A549 (cell line): ENCODE results near the gene SCNN1B. TPM values are rescaled to one million over a fixed set of nuclear protein-coding genes. Genes with fewer than 3 reads are reported as not detected.

Source experiments
- ATAC-seq, 2 experiments: fragments of 200-7000 bp in 1 of 2; fragments of >200 bp in 1 of 2; cut with Nextera tagmentation in 1 of 2; cut with Tn5 transposase in 1 of 2; 3 replicates each; pipeline versions ENCODE4 v1.8.0 to v1.9.1; 2018 to 2020; ENCODE audit warnings: mild to moderate bottlenecking in 1 of 2, moderate library complexity in 1 of 2
- CTCF ChIA-PET: fragments of 300-600 bp; sonication (Branson Sonifier 250); formaldehyde crosslinking; extraction: SDS; loops from one replicate; lab custom pipeline; 2021; ENCODE audit warnings: antibody characterized with exemption, inconsistent platforms; lab: Yijun Ruan, JAX
- POLR2A ChIA-PET: fragments of 350-600 bp; formaldehyde crosslinking; extraction: SDS; loops from one replicate; lab custom pipeline; 2021; ENCODE audit warnings: antibody characterized with exemption, inconsistent platforms; lab: Yijun Ruan, JAX
- DNase-seq, 2 experiments: peaks; one replicate each; pipeline versions ENCODE4 v3.0.0 to v3.0.0-alpha.2; 2011 to 2016; ENCODE audit warnings: low read depth in 1 of 2, low spot score in 1 of 2
- FAIRE-seq: peaks from 2 replicates; lab custom pipeline; 2011; peaks lifted over from hg19 to GRCh38; lab: Jason Lieb, UNC
- H3K27ac ChIP-seq, 2 experiments: fragments of >200 bp; sonication (Bioruptor Twin); formaldehyde crosslinking; 3 replicates each; pipeline ENCODE4 v1.5.1; 2016 to 2017
- H3K4me1 ChIP-seq: fragments of >200 bp; sonication (Bioruptor Twin); formaldehyde crosslinking; 3 replicates; pipeline ENCODE4 v1.6.1; 2016
- H3K4me2 ChIP-seq: fragments of >200 bp; sonication (Bioruptor Twin); formaldehyde crosslinking; 3 replicates; pipeline ENCODE4 v1.6.1; 2016
- H3K4me3 ChIP-seq: fragments of >200 bp; sonication (Bioruptor Twin); formaldehyde crosslinking; 3 replicates; pipeline ENCODE4 v1.5.1; 2016
- H3K9me3 ChIP-seq: fragments of >200 bp; sonication (Bioruptor Twin); formaldehyde crosslinking; 3 replicates; pipeline ENCODE4 v1.6.1; 2016
- BCL3 ChIP-seq: fragments of >200 bp; sonication (Bioruptor Twin); formaldehyde crosslinking; IDR thresholded peaks from 3 replicates; pipeline ENCODE4 v1.6.1; 2016
- CHD4 ChIP-seq: fragments of 200-600 bp; sonication (generic); IDR thresholded peaks from 2 replicates; pipeline ENCODE4 v1.6.1; 2016; ENCODE audit warnings: antibody characterized with exemption, mild to moderate bottlenecking, borderline replicate concordance
- EHF ChIP-seq: fragments of 250-450 bp; sonication (Bioruptor Pico); IDR thresholded peaks from 2 replicates; pipeline ENCODE4 v1.5.0; 2020; ENCODE audit warnings: mild to moderate bottlenecking
- EP300 ChIP-seq, 2 experiments: fragments of >200 bp; sonication (Bioruptor Twin); formaldehyde crosslinking; IDR thresholded peaks; 2 replicates in 1 of 2; 3 replicates in 1 of 2; pipeline ENCODE4 v1.6.1; 2016 to 2017
- FOSB ChIP-seq: fragments of 250-450 bp; sonication (Bioruptor Pico); IDR thresholded peaks from 2 replicates; pipeline ENCODE4 v1.5.0; 2020; ENCODE audit warnings: mild to moderate bottlenecking, moderate library complexity
- FOSL2 ChIP-seq, 2 experiments: fragments of 450-650 bp in 1 of 2; fragments of >200 bp in 1 of 2; sonication (Bioruptor Twin) in 1 of 2; formaldehyde crosslinking; IDR thresholded peaks; 2 replicates each; pipeline versions ENCODE4 v1.5.0 to v1.6.1; 2016 to 2020; ENCODE audit warnings: mild to moderate bottlenecking in 1 of 2, moderate library complexity in 1 of 2
- FOXS1 ChIP-seq: fragments of 250-450 bp; sonication (Bioruptor Pico); IDR thresholded peaks from 2 replicates; pipeline ENCODE4 v1.5.0; 2020; ENCODE audit warnings: mild to moderate bottlenecking, moderate library complexity
- GATA3 ChIP-seq: IDR thresholded peaks from 2 replicates; pipeline ENCODE4 v1.6.1; 2012; ENCODE audit warnings: borderline replicate concordance
- HEYL ChIP-seq: fragments of 250-450 bp; sonication (Bioruptor Pico); IDR thresholded peaks from 2 replicates; pipeline ENCODE4 v1.8.0; 2021; ENCODE audit warnings: mild to moderate bottlenecking, moderate library complexity
- HOXB5 ChIP-seq: fragments of 250-450 bp; sonication (Bioruptor Pico); IDR thresholded peaks from 2 replicates; pipeline ENCODE4 v1.5.0; 2020; ENCODE audit warnings: mild to moderate bottlenecking, moderate library complexity
- KDM1A ChIP-seq: fragments of 200-600 bp; sonication (generic); IDR thresholded peaks from 2 replicates; pipeline ENCODE4 v1.6.1; 2016; ENCODE audit warnings: low read depth, mild to moderate bottlenecking
- KDM5A ChIP-seq: fragments of 200-600 bp; sonication (generic); IDR thresholded peaks from 2 replicates; pipeline ENCODE4 v1.6.1; 2016; ENCODE audit warnings: antibody characterized with exemption, mild to moderate bottlenecking
- MAFK ChIP-seq: fragments of 450-650 bp; IDR thresholded peaks from 2 replicates; pipeline ENCODE4 v1.6.1; 2014; ENCODE audit not compliant: partially characterized antibody
- MAX ChIP-seq: IDR thresholded peaks from 2 replicates; pipeline ENCODE4 v1.6.1; 2012
- MAZ ChIP-seq: fragments of 150-350 bp; IDR thresholded peaks from 2 replicates; pipeline ENCODE4 v1.6.1; 2014; ENCODE audit warnings: antibody characterized with exemption, low read depth, low read length, borderline replicate concordance
- PBX3 ChIP-seq: IDR thresholded peaks from 2 replicates; pipeline ENCODE4 v1.6.1; 2012
- POLR2AphosphoS2 ChIP-seq: conservative IDR thresholded peaks from 2 replicates; pipeline ENCODE4 v1.6.1; 2012; ENCODE audit warnings: low read length, improper control_type of control experiment, inconsistent platforms
- RAD21 ChIP-seq, 2 experiments: fragments of >200 bp in 1 of 2; sonication (Bioruptor Twin) in 1 of 2; formaldehyde crosslinking in 1 of 2; IDR thresholded peaks in 1 of 2; conservative IDR thresholded peaks in 1 of 2; 2 replicates in 1 of 2; 3 replicates in 1 of 2; pipeline ENCODE4 v1.6.1; 2012 to 2018; ENCODE audit warnings: inconsistent platforms in 1 of 2
- RFX5 ChIP-seq: fragments of 450-650 bp; IDR thresholded peaks from 2 replicates; pipeline ENCODE4 v1.7.1; 2014; ENCODE audit warnings: antibody characterized with exemption, mild to moderate bottlenecking, moderate library complexity
- SMC3 ChIP-seq: fragments of >200 bp; sonication (Bioruptor Twin); formaldehyde crosslinking; IDR thresholded peaks from 3 replicates; pipeline ENCODE4 v1.6.1; 2018; ENCODE audit warnings: inconsistent platforms
- TP53 ChIP-seq: fragments of 250-450 bp; sonication (Bioruptor Pico); IDR thresholded peaks from 2 replicates; pipeline ENCODE4 v1.5.0; 2021; ENCODE audit warnings: mild to moderate bottlenecking, moderate library complexity
- USF2 ChIP-seq: fragments of 450-650 bp; IDR thresholded peaks from 2 replicates; pipeline ENCODE4 v1.6.1; 2014; ENCODE audit warnings: antibody characterized with exemption
- WGBS: methylation state at CpG from one replicate; pipeline ENCODE4 v1.1.6; 2017; ENCODE audit errors: missing lambda C conversion rate; 5-methylcytosine and 5-hydroxymethylcytosine counted together
- polyA plus RNA-seq, 4 experiments: library from polyadenylated mRNA; depleted of rRNA in 3 of 4; stranded (reverse); fragments of >200 nt; fragmentation: RNase III in 1 of 4; extraction: RNeasy Plus Mini Kit Qiagen cat#74134 plus additional on column Dnase treatment in 1 of 4; gene quantifications; 2 replicates in 3 of 4; 3 replicates in 1 of 4; pipeline ENCODE4 v1.2.3, GENCODE V29; 2011 to 2017
- TF ChIP-seq, protein P1 (sequence below): fragments of 250-450 bp; sonication (Bioruptor Pico); IDR thresholded peaks from 2 replicates; pipeline ENCODE4 v1.5.0; 2020; ENCODE audit warnings: low read depth, mild to moderate bottlenecking, moderate library complexity
- TF ChIP-seq, protein P2 (sequence below): IDR thresholded peaks from 2 replicates; pipeline ENCODE4 v1.6.1; 2012; ENCODE audit warnings: low read depth, borderline replicate concordance
- TF ChIP-seq, protein P3 (sequence below): fragments of >200 bp; sonication (Bioruptor Twin); formaldehyde crosslinking; IDR thresholded peaks from 2 replicates; pipeline ENCODE4 v1.6.1; 2016

The SCNN1B gene
- polyA plus RNA-seq, 2 of the 4 experiments (the other 2 are of a cell fraction) = 0.25 TPM; not detected in 1

- ATAC-seq = no peak
- FAIRE-seq = no peak
- Histone ChIP-seq H3K4me1 (peaks cover 14% of the 10 kb centered on the region; the same call in 1 of the 3 replicates), H3K27ac (no peak overlapping the region), H3K4me2 (no peak overlapping the region), H3K4me3 (no peak overlapping the region), H3K9me3 (no peaks in the 10 kb centered on the region)
- ChIA-PET POLR2A (no interaction called here), CTCF (interaction anchor here (2.8 kb wide), 1 partner anchor 67 kb away, joined by 10 read pairs; no protein-coding TSS in a partner anchor)
- DNase-seq = no peak
- WGBS = 92% methylated on average over 10 of the region's 10 CpGs
- no peak for TF ChIP-seq KDM1A
- TF ChIP-seq, protein P1, sequence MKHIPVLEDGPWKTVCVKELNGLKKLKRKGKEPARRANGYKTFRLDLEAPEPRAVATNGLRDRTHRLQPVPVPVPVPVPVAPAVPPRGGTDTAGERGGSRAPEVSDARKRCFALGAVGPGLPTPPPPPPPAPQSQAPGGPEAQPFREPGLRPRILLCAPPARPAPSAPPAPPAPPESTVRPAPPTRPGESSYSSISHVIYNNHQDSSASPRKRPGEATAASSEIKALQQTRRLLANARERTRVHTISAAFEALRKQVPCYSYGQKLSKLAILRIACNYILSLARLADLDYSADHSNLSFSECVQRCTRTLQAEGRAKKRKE (CRISPR knock-in tag) = no peak
- no peak for TF ChIP-seq HOXB5 (CRISPR knock-in tag)
- TF ChIP-seq, protein P2, sequence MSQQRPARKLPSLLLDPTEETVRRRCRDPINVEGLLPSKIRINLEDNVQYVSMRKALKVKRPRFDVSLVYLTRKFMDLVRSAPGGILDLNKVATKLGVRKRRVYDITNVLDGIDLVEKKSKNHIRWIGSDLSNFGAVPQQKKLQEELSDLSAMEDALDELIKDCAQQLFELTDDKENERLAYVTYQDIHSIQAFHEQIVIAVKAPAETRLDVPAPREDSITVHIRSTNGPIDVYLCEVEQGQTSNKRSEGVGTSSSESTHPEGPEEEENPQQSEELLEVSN = no peak
- no peak for TF ChIP-seq FOSL2 (IDR thresholded peaks at IDR 0.05)
- TF ChIP-seq FOSL2 (CRISPR knock-in tag; IDR thresholded peaks at IDR 0.05) = no peak
- TF ChIP-seq PBX3 = no peak
- TF ChIP-seq POLR2AphosphoS2 = no peak
- TF ChIP-seq EP300 (IDR thresholded peaks at IDR 0.05) = no peak
- TF ChIP-seq MAFK = no peak
- no peak for TF ChIP-seq RFX5
- no peak for TF ChIP-seq MAZ
- no peak for TF ChIP-seq FOXS1 (CRISPR knock-in tag)
- no peak for TF ChIP-seq USF2
- TF ChIP-seq CHD4 = no peak
- TF ChIP-seq RAD21 (conservative IDR thresholded peaks at IDR 0.05 in 1 of 2, IDR thresholded peaks at IDR 0.05 in 1 of 2) = no peak
- no peak for TF ChIP-seq KDM5A
- TF ChIP-seq SMC3 = no peak
- TF ChIP-seq TP53 (CRISPR knock-in tag) = no peak
- TF ChIP-seq BCL3 = no peak
- no peak for TF ChIP-seq GATA3
These were observed 65.5 kb downstream of the SCNN1B start for GRCh38 chr16:23367564-23367963.

DNA sequence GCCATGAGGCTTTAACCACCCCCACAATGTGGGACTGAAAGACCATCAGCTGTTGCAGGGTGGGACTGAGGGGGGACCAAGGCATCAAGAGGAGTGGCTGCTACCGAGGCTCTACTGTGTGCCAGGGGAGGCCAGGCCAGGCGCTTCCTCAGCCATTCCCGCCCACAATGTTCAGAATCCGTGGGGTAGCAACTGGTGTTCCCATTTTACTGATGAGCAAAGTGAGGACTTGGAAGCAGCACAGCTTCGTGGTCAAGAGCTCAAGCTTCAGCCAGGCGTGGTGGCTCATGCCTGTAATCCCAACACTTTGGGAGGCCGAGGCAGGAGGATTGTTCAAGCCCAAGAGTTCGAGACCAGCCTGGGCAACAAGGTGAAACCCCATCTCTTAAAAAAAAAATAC, 65.9 kb downstream of the SCNN1B start:
- peaks cover 10% of the 10 kb centered on the region; the same call in 1 of the 3 replicates for H3K4me1 ChIP-seq
- H3K4me2 ChIP-seq = no peak overlapping the region
- whole genome bisulfite sequencing = 77% methylated on average over 8 of the region's 8 CpGs
- CTCF ChIA-PET = interaction anchor here (0.6 to 2.8 kb wide), 2 partner anchors 67 to 185 kb away, joined by 6 to 10 read pairs; no protein-coding TSS in a partner anchor
- no peak overlapping the region for H3K4me3 ChIP-seq
- DNase-seq = no peak
- no peak for FAIRE-seq
- POLR2A ChIA-PET = no interaction called here
- ATAC-seq = no peak
- H3K9me3 ChIP-seq = no peaks in the 10 kb centered on the region
- TF ChIP-seq MAX = no peak
- no peak for TF ChIP-seq HEYL
- TF ChIP-seq EHF = no peak
- no peak for TF ChIP-seq FOSB (CRISPR knock-in tag)
- TF ChIP-seq, protein P3, sequence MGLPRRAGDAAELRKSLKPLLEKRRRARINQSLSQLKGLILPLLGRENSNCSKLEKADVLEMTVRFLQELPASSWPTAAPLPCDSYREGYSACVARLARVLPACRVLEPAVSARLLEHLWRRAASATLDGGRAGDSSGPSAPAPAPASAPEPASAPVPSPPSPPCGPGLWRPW = no peak
- TF ChIP-seq CHD4 = no peak
- TF ChIP-seq, all 56 proteins: peak for 0
- H3K27ac ChIP-seq = no peak overlapping the region
